ENCODE measurements around the gene LYSMD1. TPM values are rescaled to one million over a fixed set of nuclear protein-coding genes. Genes with fewer than 3 reads are reported as not detected.

Gene LYSMD1
- total and polyA plus RNA-seq, 2 experiments from 2014 or later = 1.0 to 16.2 TPM

- peaks cover 15% of the 10 kb centered on the region for H3K4me1 ChIP-seq (ENCODE audit: insufficient read depth)
- no peaks in the 10 kb centered on the region for H3K9me3 ChIP-seq (ENCODE audit: low read depth)
- H3K4me2 ChIP-seq = peak overlapping the region; percentile 80
- no peaks in the 10 kb centered on the region for H3K27me3 ChIP-seq
- no peak for TF ChIP-seq CTCF (IDR thresholded peaks at IDR 0.05; ENCODE audit: poor library complexity)
- TF ChIP-seq EZH2phosphoT487 (IDR thresholded peaks at IDR 0.05; ENCODE audit: low read depth, severe bottlenecking, unreplicated experiment) = no peak
- no peak for TF ChIP-seq EZH2 (IDR thresholded peaks at IDR 0.05; ENCODE audit: borderline replicate concordance)
- no peaks in the 10 kb centered on the region for H4K20me1 ChIP-seq (ENCODE audit: insufficient read depth, poor library complexity, severe bottlenecking)
- H3K36me3 ChIP-seq (replicated peaks; ENCODE audit: insufficient read depth, low read depth) = no peaks in the 10 kb centered on the region
- peaks cover 37% of the 10 kb centered on the region for H3K79me2 ChIP-seq
- H2AFZ ChIP-seq = peak overlapping the region; percentile 86
- peak overlapping the region; percentile 88 for H3K27ac ChIP-seq
- no peak for DNase-seq (ENCODE audit: low spot score)
- 21% methylated on average over 11 of the region's 11 CpGs for WGBS (ENCODE audit: low lambda C conversion rate, missing lambda C conversion rate)
- no peaks in the 10 kb centered on the region for H3K9me2 ChIP-seq (replicated peaks; ENCODE audit: insufficient read depth)
- peak overlapping the region; percentile 64 for H3K4me3 ChIP-seq
Measured at GRCh38 chr1:151164732-151165280, 896 bp downstream of the LYSMD1 start.

DNA sequence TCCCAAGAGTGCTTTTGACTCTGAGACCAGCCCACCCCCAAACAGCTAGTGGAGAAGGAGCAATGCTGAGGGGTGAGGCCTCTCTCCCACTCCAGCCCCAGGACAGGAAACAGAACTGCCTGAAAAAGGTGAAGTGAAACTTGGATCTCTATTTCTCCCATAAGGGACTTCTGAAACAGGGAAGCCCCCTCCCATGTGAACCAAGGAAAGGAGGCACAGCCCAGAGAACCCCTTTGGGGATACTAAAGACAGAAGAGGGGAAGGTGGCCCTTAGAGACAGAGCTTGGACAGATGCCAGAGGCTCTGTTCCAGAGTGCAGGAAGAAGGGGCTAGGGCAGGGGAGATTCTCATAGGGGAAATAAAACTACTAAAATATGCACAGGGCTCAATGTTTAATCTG lies 6.3 kb downstream of the LYSMD1 start:
- Histone ChIP-seq H3K36me3 (replicated peaks; ENCODE audit: insufficient read depth, low read depth) (no peaks in the 10 kb centered on the region), H3K4me3 (no peak overlapping the region), H3K9me3 (ENCODE audit: low read depth) (no peaks in the 10 kb centered on the region), H3K4me1 (ENCODE audit: insufficient read depth) (peaks cover 6% of the 10 kb centered on the region), H2AFZ (no peak overlapping the region), H3K27ac (no peak overlapping the region), H3K4me2 (no peak overlapping the region), H3K9me2 (replicated peaks; ENCODE audit: insufficient read depth) (no peaks in the 10 kb centered on the region), H3K79me2 (peaks cover 19% of the 10 kb centered on the region), H3K27me3 (no peaks in the 10 kb centered on the region), H4K20me1 (ENCODE audit: insufficient read depth, poor library complexity, severe bottlenecking) (no peaks in the 10 kb centered on the region)
- no peak for TF ChIP-seq EZH2 (IDR thresholded peaks at IDR 0.05; ENCODE audit: borderline replicate concordance)
- no peak for TF ChIP-seq EZH2phosphoT487 (IDR thresholded peaks at IDR 0.05; ENCODE audit: low read depth, severe bottlenecking, unreplicated experiment)
- TF ChIP-seq CTCF (IDR thresholded peaks at IDR 0.05; ENCODE audit: poor library complexity) = no peak
- no peak for DNase-seq (ENCODE audit: low spot score)

- Histone ChIP-seq H3K4me3 (no peak overlapping the region), H3K4me1 (ENCODE audit: insufficient read depth) (no peaks in the 10 kb centered on the region), H3K36me3 (replicated peaks; ENCODE audit: insufficient read depth, low read depth) (no peaks in the 10 kb centered on the region), H3K9me2 (replicated peaks; ENCODE audit: insufficient read depth) (no peaks in the 10 kb centered on the region), H2AFZ (no peak overlapping the region), H4K20me1 (ENCODE audit: insufficient read depth, poor library complexity, severe bottlenecking) (no peaks in the 10 kb centered on the region), H3K9me3 (ENCODE audit: low read depth) (no peaks in the 10 kb centered on the region), H3K27me3 (no peaks in the 10 kb centered on the region), H3K79me2 (peaks cover 13% of the 10 kb centered on the region), H3K27ac (no peak overlapping the region), H3K4me2 (no peak overlapping the region)
- no peak for DNase-seq (ENCODE audit: low spot score)
- no peak for TF ChIP-seq EZH2 (IDR thresholded peaks at IDR 0.05; ENCODE audit: borderline replicate concordance)
- no peak for TF ChIP-seq CTCF (IDR thresholded peaks at IDR 0.05; ENCODE audit: poor library complexity)
- 96% methylated on average over 22 of the region's 22 CpGs for WGBS (ENCODE audit: low lambda C conversion rate, missing lambda C conversion rate)
Measured at GRCh38 chr1:151158751-151159251, 6.9 kb downstream of the LYSMD1 start.

Measured in hepatocyte (in vitro differentiated cells).